Neural progenitor cell (in vitro differentiated cells): Measurements from ENCODE around the gene CPNE4. TPM values are rescaled to one million over a fixed set of nuclear protein-coding genes. Genes with fewer than 3 reads are reported as not detected.

Experiments used
- DNase-seq: peaks from one replicate; pipeline ENCODE4 v3.0.0-alpha.2; 2016; ENCODE audit warnings: low spot score
- H2AFZ ChIP-seq: fragments of 200-600 bp; sonication (generic); replicated peaks from 2 replicates; pipeline ENCODE4 v1.6.1; 2016; ENCODE audit warnings: antibody characterized with exemption
- H3F3A ChIP-seq: fragments of 200-600 bp; sonication (generic); 2 replicates; pipeline ENCODE4 v1.6.1; 2016; ENCODE audit warnings: antibody characterized with exemption, low read depth
- H3K27ac ChIP-seq: fragments of 200-600 bp; sonication (generic); 2 replicates; pipeline ENCODE4 v1.5.1; 2016; ENCODE audit warnings: mild to moderate bottlenecking
- H3K27me3 ChIP-seq: fragments of 200-600 bp; sonication (generic); 2 replicates; pipeline ENCODE4 v1.6.1; 2016; ENCODE audit warnings: mild to moderate bottlenecking, moderate library complexity
- H3K36me3 ChIP-seq: fragments of 200-600 bp; sonication (generic); 2 replicates; pipeline ENCODE4 v1.5.1; 2016
- H3K4me1 ChIP-seq: fragments of 200-600 bp; sonication (generic); 2 replicates; pipeline ENCODE4 v1.6.1; 2016; ENCODE audit warnings: mixed run types
- H3K4me2 ChIP-seq: fragments of 200-600 bp; sonication (generic); 2 replicates; pipeline ENCODE4 v1.6.1; 2016
- H3K4me3 ChIP-seq: fragments of 200-600 bp; sonication (generic); 2 replicates; pipeline ENCODE4 v1.5.1; 2016
- H3K79me2 ChIP-seq: fragments of 200-600 bp; sonication (generic); 2 replicates; pipeline ENCODE4 v1.6.1; 2016; ENCODE audit warnings: low read depth
- H3K9ac ChIP-seq: fragments of 200-600 bp; sonication (generic); 2 replicates; pipeline ENCODE4 v1.6.1; 2016
- H3K9me3 ChIP-seq: fragments of 200-600 bp; sonication (generic); 2 replicates; pipeline ENCODE4 v1.5.1; 2016; ENCODE audit warnings: low read depth
- H4K20me1 ChIP-seq: fragments of 200-600 bp; sonication (generic); 2 replicates; pipeline ENCODE4 v1.6.1; 2016; ENCODE audit warnings: low read depth
- H3K27ac Mint-ChIP-seq: 3 replicates; pipeline ENCODE4 v1.8.0; 2021; ENCODE audit warnings: mixed read lengths
- H3K27me3 Mint-ChIP-seq: 2 replicates; pipeline ENCODE4 v1.8.0; 2022; ENCODE audit warnings: low read depth, mild to moderate bottlenecking, inconsistent platforms, moderate library complexity, mixed read lengths; ENCODE audit not compliant: insufficient read depth
- H3K36me3 Mint-ChIP-seq: 3 replicates; pipeline ENCODE4 v1.8.0; 2021; ENCODE audit warnings: mixed read lengths
- H3K4me1 Mint-ChIP-seq: 3 replicates; pipeline ENCODE4 v1.8.0; 2021; ENCODE audit warnings: mixed read lengths
- H3K4me3 Mint-ChIP-seq: 3 replicates; pipeline ENCODE4 v1.8.0; 2021; ENCODE audit warnings: mild to moderate bottlenecking, moderate library complexity, mixed read lengths
- H3K9me3 Mint-ChIP-seq: 3 replicates; pipeline ENCODE4 v1.8.0; 2020; ENCODE audit warnings: mixed read lengths
- CTCF ChIP-seq: fragments of 200-600 bp; sonication (generic); IDR thresholded peaks from 2 replicates; pipeline ENCODE4 v1.5.1; 2017; ENCODE audit warnings: antibody characterized with exemption, mild to moderate bottlenecking
- EZH2 ChIP-seq: fragments of 200-600 bp; sonication (generic); IDR thresholded peaks from 2 replicates; pipeline ENCODE4 v1.6.1; 2017; ENCODE audit warnings: antibody characterized with exemption, mild to moderate bottlenecking, moderate library complexity
- EZH2phosphoT487 ChIP-seq: fragments of 200-600 bp; sonication (generic); IDR thresholded peaks from 2 replicates; pipeline ENCODE4 v1.6.1; 2017; ENCODE audit warnings: antibody characterized with exemption
- total RNA-seq: library from RNA; depleted of rRNA; stranded (reverse); fragments of >200 nt; gene quantifications from 2 replicates; pipeline ENCODE4 v1.2.3, GENCODE V29; 2015; ENCODE audit warnings: low replicate concordance

The CPNE4 gene
- total RNA-seq, 1 donor from 2014 or later: not detected

GRCh38 chr3:131518680-131519079 lies 516.1 kb downstream of the CPNE4 start:
- Histone ChIP-seq H3K9ac (no peak overlapping the region), H4K20me1 (no peaks in the 10 kb centered on the region), H3K4me2 (no peak overlapping the region), H2AFZ (no peak overlapping the region), H3K4me1 (no peaks in the 10 kb centered on the region), H3K79me2 (no peaks in the 10 kb centered on the region), H3K9me3 (no peaks in the 10 kb centered on the region), H3K27ac (no peak overlapping the region), H3F3A (no peaks in the 10 kb centered on the region), H3K36me3 (no peaks in the 10 kb centered on the region), H3K4me3 (no peak overlapping the region), H3K27me3 (no peaks in the 10 kb centered on the region)
- TF ChIP-seq EZH2phosphoT487: no peak
- TF ChIP-seq CTCF: no peak
- TF ChIP-seq EZH2: no peak
- peaks cover 4% of the 10 kb centered on the region for H3K27me3 Mint-ChIP-seq
- H3K4me3 Mint-ChIP-seq: no peak overlapping the region
- DNase-seq: peak; percentile 16
- peak overlapping the region; percentile 89 for H3K27ac Mint-ChIP-seq
- H3K4me1 Mint-ChIP-seq: peaks cover 42% of the 10 kb centered on the region
- H3K9me3 Mint-ChIP-seq: peaks cover 10% of the 10 kb centered on the region
- no peaks in the 10 kb centered on the region for H3K36me3 Mint-ChIP-seq

DNA sequence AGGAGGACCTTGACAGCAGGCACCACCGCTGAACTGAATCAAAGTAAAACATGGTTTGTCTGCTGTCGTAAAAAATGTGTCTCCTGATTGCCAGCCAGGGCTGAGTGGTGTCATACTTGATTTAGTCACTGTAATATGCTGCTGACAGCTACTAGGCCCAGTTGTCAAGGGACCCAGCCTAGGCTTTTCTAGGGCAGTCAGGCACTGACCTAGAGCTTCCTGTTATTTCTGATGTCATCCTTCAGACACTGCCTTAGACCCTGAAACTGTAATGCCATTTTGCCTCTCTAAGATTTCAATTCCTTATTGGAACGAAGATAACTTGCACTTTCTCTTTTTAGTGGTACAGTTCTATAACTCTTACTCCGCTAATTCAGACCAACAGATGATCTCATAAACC lies 529.4 kb downstream of the CPNE4 start:
- Histone ChIP-seq H3K4me1 (peaks cover 13% of the 10 kb centered on the region), H2AFZ (no peak overlapping the region), H3K36me3 (peaks cover 8% of the 10 kb centered on the region), H3F3A (no peaks in the 10 kb centered on the region), H3K4me2 (no peak overlapping the region), H3K9ac (no peak overlapping the region), H3K27me3 (peaks cover 49% of the 10 kb centered on the region), H3K9me3 (no peaks in the 10 kb centered on the region), H3K27ac (no peak overlapping the region), H3K4me3 (no peak overlapping the region), H4K20me1 (no peaks in the 10 kb centered on the region), H3K79me2 (peaks cover 28% of the 10 kb centered on the region)
- no peak for TF ChIP-seq EZH2
- no peak for TF ChIP-seq CTCF
- TF ChIP-seq EZH2phosphoT487: no peak
- Mint-ChIP-seq H3K4me1 (peaks cover 19% of the 10 kb centered on the region), H3K36me3 (peaks cover 6% of the 10 kb centered on the region), H3K4me3 (no peak overlapping the region), H3K9me3 (no peaks in the 10 kb centered on the region), H3K27me3 (no peaks in the 10 kb centered on the region), H3K27ac (no peak overlapping the region)
- DNase-seq: no peak

- TF ChIP-seq EZH2: no peak
- H3K36me3 Mint-ChIP-seq: peaks cover 22% of the 10 kb centered on the region
- peak overlapping the region; percentile 99 for H2AFZ ChIP-seq
- H4K20me1 ChIP-seq: no peaks in the 10 kb centered on the region
- H3K27me3 Mint-ChIP-seq: no peaks in the 10 kb centered on the region
- no peak for DNase-seq
- H3K4me1 ChIP-seq: peaks cover 13% of the 10 kb centered on the region
- no peaks in the 10 kb centered on the region for H3K9me3 ChIP-seq
- H3K79me2 ChIP-seq: peaks cover 37% of the 10 kb centered on the region
- H3K27me3 ChIP-seq: peaks cover 47% of the 10 kb centered on the region
- no peak overlapping the region for H3K27ac ChIP-seq
- H3K9me3 Mint-ChIP-seq: no peaks in the 10 kb centered on the region
- H3K4me2 ChIP-seq: peak overlapping the region; percentile 76
- H3K4me1 Mint-ChIP-seq: peaks cover 30% of the 10 kb centered on the region
- no peaks in the 10 kb centered on the region for H3F3A ChIP-seq
- H3K36me3 ChIP-seq: peaks cover 15% of the 10 kb centered on the region
- peak overlapping the region; percentile 98 for H3K4me3 Mint-ChIP-seq
- no peak overlapping the region for H3K9ac ChIP-seq
- peak overlapping the region; percentile 86 for H3K4me3 ChIP-seq
- H3K27ac Mint-ChIP-seq: no peak overlapping the region
Measured at GRCh38 chr3:131503320-131503635, 531.5 kb downstream of the CPNE4 start.

DNA sequence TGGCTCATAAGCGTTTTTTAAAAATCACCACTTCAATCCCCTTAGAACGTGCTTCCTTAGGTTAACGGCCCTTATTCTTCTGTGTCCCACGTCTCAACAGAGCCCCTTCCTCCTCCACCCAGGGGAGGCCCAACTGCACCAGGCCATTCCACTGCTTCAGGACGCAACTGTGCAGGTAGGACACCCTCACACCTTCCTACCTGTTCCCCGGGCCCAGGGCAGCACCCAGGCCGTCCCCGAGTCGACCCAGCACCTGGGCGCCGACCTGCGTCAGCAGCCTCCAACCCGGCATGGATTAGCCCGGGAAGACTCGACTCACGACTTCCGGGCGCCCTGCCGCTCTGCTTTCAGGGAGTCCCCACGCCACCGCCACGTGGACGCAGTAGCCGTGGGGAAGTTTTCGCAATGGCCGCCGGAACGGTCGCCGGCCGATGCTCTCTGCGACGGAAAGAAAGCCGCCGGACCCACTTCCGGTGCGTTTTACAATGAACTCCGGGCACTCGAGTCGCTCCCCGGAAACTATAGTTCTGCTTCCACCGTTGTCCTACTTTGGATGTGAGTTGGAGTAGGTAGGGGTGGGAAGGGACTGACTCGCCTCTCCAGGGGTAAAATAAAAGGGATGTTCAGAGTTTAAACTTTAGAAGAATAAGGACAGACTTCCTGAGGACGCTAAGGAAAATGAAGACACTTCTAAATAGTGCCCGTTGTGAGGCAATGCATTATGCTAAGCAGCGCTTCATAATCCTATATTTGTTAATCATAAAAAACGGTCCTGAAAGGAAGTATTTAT lies 532.1 kb downstream of the CPNE4 start, which contains the start of gene MRPL3:
MRPL3 (minus strand) TSS at position 442 of the 790 bp plus-strand sequence; CDS start at position 292, 150 bp downstream.
- Histone ChIP-seq H3F3A (no peaks in the 10 kb centered on the region), H3K36me3 (peaks cover 15% of the 10 kb centered on the region), H3K27ac (peak within 1 kb of the TSS; percentile 18), H3K9me3 (no peaks in the 10 kb centered on the region), H3K9ac (peak within 1 kb of the TSS; percentile 92), H2AFZ (peak within 1 kb of the TSS; percentile 99), H3K79me2 (peaks cover 37% of the 10 kb centered on the region), H4K20me1 (no peaks in the 10 kb centered on the region), H3K27me3 (peaks cover 41% of the 10 kb centered on the region), H3K4me2 (peak within 1 kb of the TSS; percentile 76), H3K4me3 (peak within 1 kb of the TSS; percentile 86), H3K4me1 (peaks cover 13% of the 10 kb centered on the region)
- H3K36me3 Mint-ChIP-seq: peaks cover 22% of the 10 kb centered on the region
- peak within 1 kb of the TSS; percentile 98 for H3K4me3 Mint-ChIP-seq
- H3K9me3 Mint-ChIP-seq: no peaks in the 10 kb centered on the region
- peak within 1 kb of the TSS; percentile 98 for H3K27ac Mint-ChIP-seq
- TF ChIP-seq EZH2: peak; percentile 70
- TF ChIP-seq EZH2phosphoT487: peak; percentile 24
- no peak for TF ChIP-seq CTCF
- peak; percentile 91 for DNase-seq
- H3K27me3 Mint-ChIP-seq: no peaks in the 10 kb centered on the region
- peaks cover 30% of the 10 kb centered on the region for H3K4me1 Mint-ChIP-seq
